Activated gamma-delta T cell treated with anti-CD3 and anti-CD28 coated beads, Interleukin-2, amount 50 U/mL, for 16 hours (primary cell): ENCODE measurements around the gene HEXA.
A peak's percentile ranks its signal among the peaks of the same experiment; 100 is the strongest.
"Not testable (repeated sequence)": the region's sequence is repeated elsewhere in the genome, so short reads cannot be mapped to it uniquely, and the experiment has no call there.

Source experiments
- DNase-seq: peaks from one replicate; pipeline ENCODE4 v3.0.0-alpha.2; 2020; ENCODE audit warnings: low read depth

HEXA gene

GRCh38 chr15:72375846-72376581, at the start of gene HEXA:
Gene HEXA, minus strand, starts transcription at chr15:72376014. Its CDS starts 42 bp downstream, at chr15:72375972.
- peak; percentile 97 for DNase-seq

- DNase-seq, result no peak
These were observed 47.4 kb upstream of the HEXA start for GRCh38 chr15:72423256-72423655.

- DNase-seq, result no peak
These were observed 45.7 kb upstream of the HEXA start for GRCh38 chr15:72421484-72421883.

- DNase-seq, result no peak
These were observed 44.8 kb upstream of the HEXA start for GRCh38 chr15:72420576-72420975.

GRCh38 chr15:72419768-72420167, 44.0 kb upstream of the HEXA start:
- DNase-seq, result not testable (repeated sequence)

GRCh38 chr15:72415304-72415703, 39.5 kb upstream of the HEXA start:
- DNase-seq, result no peak

- DNase-seq, result not testable (repeated sequence)
These were observed 37.5 kb upstream of the HEXA start for GRCh38 chr15:72413337-72413736.

- DNase-seq, result no peak
These were observed 35.7 kb upstream of the HEXA start for GRCh38 chr15:72411544-72411943.

GRCh38 chr15:72411111-72411510, 35.3 kb upstream of the HEXA start:
- no peak for DNase-seq

GRCh38 chr15:72406936-72407335, 31.1 kb upstream of the HEXA start:
- DNase-seq, result no peak

GRCh38 chr15:72404841-72405240, 29.0 kb upstream of the HEXA start:
- DNase-seq, result no peak

- DNase-seq, result no peak
These were observed 28.5 kb upstream of the HEXA start for GRCh38 chr15:72404356-72404755.

- no peak for DNase-seq
These were observed 26.9 kb upstream of the HEXA start for GRCh38 chr15:72402726-72403125.

- no peak for DNase-seq
These were observed 22.8 kb upstream of the HEXA start for GRCh38 chr15:72398648-72399047.

- DNase-seq, result no peak
These were observed 22.2 kb upstream of the HEXA start, which contains the start of gene TMEM202 for GRCh38 chr15:72397796-72398588. Gene TMEM202, plus strand, starts transcription at chr15:72398305. Its CDS starts 22 bp downstream, at chr15:72398327.

GRCh38 chr15:72396331-72396730, 20.5 kb upstream of the HEXA start:
- not testable (repeated sequence) for DNase-seq

GRCh38 chr15:72389231-72389630, 13.4 kb upstream of the HEXA start:
- DNase-seq, result no peak

- no peak for DNase-seq
These were observed 11.9 kb upstream of the HEXA start for GRCh38 chr15:72387741-72388140.

GRCh38 chr15:72382146-72382545, 6.3 kb upstream of the HEXA start:
- DNase-seq, result no peak

- DNase-seq, result no peak
These were observed 4.9 kb upstream of the HEXA start for GRCh38 chr15:72380743-72381142.

- DNase-seq, result no peak
These were observed 4.1 kb upstream of the HEXA start for GRCh38 chr15:72379856-72380430.

- not testable (repeated sequence) for DNase-seq
These were observed 3.3 kb upstream of the HEXA start for GRCh38 chr15:72379106-72379505.

- no peak for DNase-seq
These were observed 1.5 kb upstream of the HEXA start for GRCh38 chr15:72377331-72377730.
